GM20000 (cell line): ENCODE data around the gene GABRG3.

Source experiments
- DNase-seq: peaks from one replicate; pipeline ENCODE4 v3.0.0; 2012; ENCODE audit warnings: low spot score
- TF ChIP-seq, protein P1 (sequence below): IDR thresholded peaks from 2 replicates; pipeline ENCODE4 v1.5.1; 2012; ENCODE audit warnings: mild to moderate bottlenecking, control low read depth; ENCODE audit errors: extremely low read depth, missing control alignments

The GABRG3 gene

DNA sequence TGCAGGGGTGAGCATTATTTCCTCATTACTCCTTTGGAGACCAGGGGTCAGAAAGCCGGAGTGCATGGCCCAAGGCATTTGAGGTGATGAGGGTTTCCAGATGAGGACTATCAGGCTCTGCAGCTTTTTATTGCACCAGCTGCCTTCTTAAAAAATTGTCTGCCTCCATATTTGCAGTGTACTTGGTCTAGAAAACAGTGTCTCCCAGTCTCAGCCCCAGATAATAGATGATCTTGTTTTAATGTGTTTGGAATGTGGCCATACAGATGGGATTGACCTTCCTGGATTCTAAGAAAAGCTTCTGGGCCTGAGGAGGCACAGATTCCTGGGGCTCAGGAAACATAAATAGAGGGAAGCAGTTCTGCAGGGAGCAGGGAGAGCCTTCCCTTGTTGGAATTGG is 123.3 kb downstream of the GABRG3 start:
- no peak for DNase-seq
- TF ChIP-seq, protein P1, sequence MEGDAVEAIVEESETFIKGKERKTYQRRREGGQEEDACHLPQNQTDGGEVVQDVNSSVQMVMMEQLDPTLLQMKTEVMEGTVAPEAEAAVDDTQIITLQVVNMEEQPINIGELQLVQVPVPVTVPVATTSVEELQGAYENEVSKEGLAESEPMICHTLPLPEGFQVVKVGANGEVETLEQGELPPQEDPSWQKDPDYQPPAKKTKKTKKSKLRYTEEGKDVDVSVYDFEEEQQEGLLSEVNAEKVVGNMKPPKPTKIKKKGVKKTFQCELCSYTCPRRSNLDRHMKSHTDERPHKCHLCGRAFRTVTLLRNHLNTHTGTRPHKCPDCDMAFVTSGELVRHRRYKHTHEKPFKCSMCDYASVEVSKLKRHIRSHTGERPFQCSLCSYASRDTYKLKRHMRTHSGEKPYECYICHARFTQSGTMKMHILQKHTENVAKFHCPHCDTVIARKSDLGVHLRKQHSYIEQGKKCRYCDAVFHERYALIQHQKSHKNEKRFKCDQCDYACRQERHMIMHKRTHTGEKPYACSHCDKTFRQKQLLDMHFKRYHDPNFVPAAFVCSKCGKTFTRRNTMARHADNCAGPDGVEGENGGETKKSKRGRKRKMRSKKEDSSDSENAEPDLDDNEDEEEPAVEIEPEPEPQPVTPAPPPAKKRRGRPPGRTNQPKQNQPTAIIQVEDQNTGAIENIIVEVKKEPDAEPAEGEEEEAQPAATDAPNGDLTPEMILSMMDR = no peak

GRCh38 chr15:27095886-27096624 is 125.1 kb downstream of the GABRG3 start:
- no peak for DNase-seq
- TF ChIP-seq, protein P1 = no peak

- DNase-seq = no peak
- TF ChIP-seq, protein P1 = no peak
These were observed 126.5 kb downstream of the GABRG3 start for GRCh38 chr15:27097506-27097905.

DNA sequence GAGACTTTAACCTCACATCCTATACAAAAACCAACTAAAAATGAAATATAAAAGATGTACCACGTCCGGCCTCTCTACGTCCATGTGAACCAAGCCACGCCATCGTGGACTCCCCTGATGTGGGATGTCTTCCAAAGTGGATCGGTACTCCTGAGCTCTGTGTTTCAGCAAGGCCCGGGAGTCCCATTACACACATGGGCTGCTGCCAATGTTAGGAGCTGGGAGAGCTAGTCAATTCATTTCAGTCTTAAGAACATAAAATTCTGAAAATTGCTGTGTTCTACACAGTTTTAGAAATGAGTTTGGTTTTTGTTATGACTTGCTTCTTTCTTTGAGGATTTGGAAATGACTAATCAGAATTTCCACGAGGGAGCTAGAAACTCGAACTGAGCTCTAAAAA is 131.0 kb downstream of the GABRG3 start:
- no peak for DNase-seq
- TF ChIP-seq, protein P1 = no peak

DNA sequence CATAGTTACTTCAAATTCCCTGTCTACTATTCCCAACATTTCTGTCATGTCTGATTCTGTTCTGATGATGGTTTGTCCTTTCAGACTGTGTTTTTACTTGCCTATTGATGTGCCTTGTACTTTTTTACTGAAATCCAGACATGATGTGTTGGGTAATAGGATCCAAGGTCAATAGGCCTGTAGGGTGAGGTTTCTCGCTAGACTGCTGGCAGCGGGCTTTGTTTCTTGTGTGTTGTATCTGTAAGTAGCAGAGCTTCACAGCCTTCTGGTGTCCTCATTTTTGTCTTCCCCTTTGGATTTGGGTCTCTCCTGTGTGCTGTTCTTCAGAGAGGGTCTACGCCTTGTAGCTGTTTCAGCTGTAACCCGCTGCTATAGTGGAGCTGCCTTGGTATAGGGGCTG is 140.3 kb downstream of the GABRG3 start:
- TF ChIP-seq, protein P1 = no peak
- no peak for DNase-seq

DNA sequence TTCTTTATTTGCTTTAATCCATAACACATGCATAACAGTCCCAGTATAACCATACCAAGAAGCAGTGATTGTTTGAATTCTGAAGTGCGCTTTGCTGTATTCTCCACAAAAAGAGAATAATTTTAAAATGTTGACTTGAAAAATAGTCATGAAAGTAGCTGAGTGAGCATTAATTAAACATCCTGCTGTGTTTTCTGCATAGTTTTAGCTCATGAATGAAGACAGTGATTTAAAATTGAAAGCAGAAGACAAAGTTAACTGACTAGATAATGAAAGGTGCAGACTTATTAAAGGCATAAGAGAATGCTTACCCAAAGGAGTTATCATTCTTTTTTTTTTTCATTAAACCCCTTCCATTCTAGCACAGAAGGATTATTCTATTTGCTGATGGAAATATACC is 143.5 kb downstream of the GABRG3 start:
- TF ChIP-seq, protein P1 = no peak
- no peak for DNase-seq

GRCh38 chr15:27119695-27120266 is 148.8 kb downstream of the GABRG3 start:
- TF ChIP-seq, protein P1 = no peak
- DNase-seq = no peak
